Neuronal stem cell (in vitro differentiated cells): Measurements from ENCODE around the gene ATP11B.

Experiments used
- DNase-seq: peaks from one replicate; pipeline ENCODE4 v3.0.0-alpha.2; 2013; ENCODE audit warnings: low spot score
- H2AFZ ChIP-seq: one replicate; pipeline ENCODE4 v1.6.1; 2013; ENCODE audit warnings: mild to moderate bottlenecking, low read length, inconsistent platforms
- H2AK5ac ChIP-seq: 2 replicates; pipeline ENCODE4 v1.6.1; 2013; ENCODE audit warnings: low read depth, mild to moderate bottlenecking, inconsistent platforms, low read length, moderate library complexity, mixed read lengths
- H2BK120ac ChIP-seq: 2 replicates; pipeline ENCODE4 v1.6.1; 2013; ENCODE audit warnings: low read depth, mild to moderate bottlenecking, inconsistent platforms, low read length, moderate library complexity, mixed read lengths
- H2BK12ac ChIP-seq: one replicate; pipeline ENCODE4 v1.6.1; 2013; ENCODE audit warnings: low read length, inconsistent platforms
- H2BK15ac ChIP-seq: 2 replicates; pipeline ENCODE4 v1.6.1; 2013; ENCODE audit warnings: mild to moderate bottlenecking, low read length, inconsistent platforms, mixed read lengths
- H2BK5ac ChIP-seq: one replicate; pipeline ENCODE4 v1.6.1; 2013; ENCODE audit warnings: inconsistent platforms, mild to moderate bottlenecking, low read length, moderate library complexity
- H3K14ac ChIP-seq: one replicate; pipeline ENCODE4 v1.6.1; 2013; ENCODE audit warnings: low read length, inconsistent platforms
- H3K18ac ChIP-seq: 2 replicates; pipeline ENCODE4 v1.6.1; 2013; ENCODE audit warnings: low read length, inconsistent platforms
- H3K23ac ChIP-seq: 2 replicates; pipeline ENCODE4 v1.6.1; 2013; ENCODE audit warnings: low read depth, mild to moderate bottlenecking, mixed read lengths, low read length, inconsistent platforms; ENCODE audit not compliant: poor library complexity
- H3K27ac ChIP-seq: replicated peaks from 3 replicates; pipeline ENCODE4 v1.5.1; 2013; ENCODE audit warnings: low read length, inconsistent platforms
- H3K27me3 ChIP-seq, 3 experiments: 2 replicates each; pipeline ENCODE4 v1.6.1; 2013; ENCODE audit warnings: low read length in 3 of 3, mild to moderate bottlenecking in 2 of 3, inconsistent platforms in 1 of 3, low read depth in 1 of 3, mixed read lengths in 1 of 3, moderate library complexity in 1 of 3; ENCODE audit not compliant: control insufficient read depth in 3 of 3, insufficient read depth in 3 of 3
- H3K36me3 ChIP-seq, 2 donors: replicated peaks in 1 of 2; 2 replicates each; pipeline ENCODE4 v1.6.1; 2013; ENCODE audit warnings: low read length in 2 of 2; ENCODE audit not compliant: control insufficient read depth in 2 of 2, insufficient read depth in 2 of 2
- H3K4ac ChIP-seq: 2 replicates; pipeline ENCODE4 v1.6.1; 2013; ENCODE audit warnings: inconsistent platforms, mild to moderate bottlenecking, low read length, moderate library complexity
- H3K4me1 ChIP-seq, 2 donors: 1 replicate in 1 of 2; 2 replicates in 1 of 2; pipeline ENCODE4 v1.6.1; 2013; ENCODE audit warnings: low read length in 2 of 2, low read depth in 1 of 2; ENCODE audit not compliant: control insufficient read depth in 2 of 2, insufficient read depth in 1 of 2
- H3K4me2 ChIP-seq: one replicate; pipeline ENCODE4 v1.6.1; 2013; ENCODE audit warnings: mild to moderate bottlenecking, low read length, inconsistent platforms; ENCODE audit not compliant: insufficient read depth, poor library complexity, severe bottlenecking
- H3K4me3 ChIP-seq, 2 donors: 2 replicates each; pipeline ENCODE4 v1.5.1; 2013; ENCODE audit warnings: low read length in 2 of 2, mild to moderate bottlenecking in 2 of 2, inconsistent platforms in 1 of 2, moderate library complexity in 1 of 2
- H3K79me1 ChIP-seq: one replicate; pipeline ENCODE4 v1.6.1; 2013; ENCODE audit warnings: low read depth, mild to moderate bottlenecking, inconsistent platforms, low read length, moderate library complexity
- H3K9ac ChIP-seq: one replicate; pipeline ENCODE4 v1.6.1; 2013; ENCODE audit warnings: mild to moderate bottlenecking, low read depth, low read length, inconsistent platforms; ENCODE audit not compliant: poor library complexity
- H3K9me3 ChIP-seq, 2 donors: replicated peaks in 1 of 2; 2 replicates each; pipeline versions ENCODE3 to v1.6.1; 2013; ENCODE audit warnings: low read length in 2 of 2, mild to moderate bottlenecking in 2 of 2, inconsistent platforms in 1 of 2, low read depth in 1 of 2, mixed read lengths in 1 of 2, moderate library complexity in 1 of 2; ENCODE audit not compliant: control insufficient read depth in 2 of 2, insufficient read depth in 1 of 2
- H4K8ac ChIP-seq: one replicate; pipeline ENCODE4 v1.6.1; 2013; ENCODE audit warnings: low read depth, mild to moderate bottlenecking, inconsistent platforms, low read length, moderate library complexity
- H4K91ac ChIP-seq: one replicate; pipeline ENCODE4 v1.6.1; 2013; ENCODE audit warnings: low read length, low read depth, mild to moderate bottlenecking, inconsistent platforms; ENCODE audit not compliant: poor library complexity
- WGBS, 2 donors: extraction: QIAGEN DNeasy Blood & Tissue Kit; methylation state at CpG; one replicate each; pipeline ENCODE4 v1.1.7; 2013; ENCODE audit warnings: missing lambda C conversion rate in 2 of 2, mixed read lengths in 1 of 2; ENCODE audit not compliant: insufficient read length in 2 of 2, insufficient replicate concordance in 1 of 2; ENCODE audit errors: extremely low coverage in 2 of 2; 5-methylcytosine and 5-hydroxymethylcytosine counted together

Gene ATP11B

DNA sequence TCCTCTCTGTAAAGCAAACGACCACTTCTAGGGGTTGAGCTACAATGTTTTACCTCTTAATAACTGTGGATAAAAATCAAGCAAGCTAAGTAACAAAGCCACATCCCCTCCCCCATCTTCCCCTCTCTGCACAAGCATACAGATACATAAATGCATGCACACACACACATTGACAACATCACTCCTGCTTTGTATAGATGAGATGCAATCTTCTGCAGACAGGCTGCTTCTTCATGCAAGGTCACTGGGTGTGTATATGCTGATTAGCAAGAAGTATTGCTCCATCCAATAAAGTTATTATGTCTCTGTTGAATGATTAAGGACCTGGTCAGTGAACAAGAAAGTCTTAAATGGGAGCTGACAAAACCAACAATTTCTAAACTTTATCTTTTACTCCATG, 8.8 kb upstream of the ATP11B start:
- Histone ChIP-seq H3K4me3 (no peak overlapping the region), H2BK15ac (no peak overlapping the region), H3K14ac (no peak overlapping the region), H3K27ac (no peak overlapping the region), H2BK12ac (no peak overlapping the region), H2BK5ac (no peak overlapping the region), H2BK120ac (no peak overlapping the region), H3K4me1 (no peaks in the 10 kb centered on the region), H4K8ac (no peak overlapping the region), H3K9ac (no peak overlapping the region), H3K9me3 (no peaks in the 10 kb centered on the region), H2AFZ (no peak overlapping the region), H3K18ac (no peak overlapping the region), H3K36me3 (no peaks in the 10 kb centered on the region), H3K23ac (no peak overlapping the region), H3K79me1 (no peaks in the 10 kb centered on the region), H3K4ac (no peak overlapping the region), H3K4me2 (no peak overlapping the region), H2AK5ac (no peak overlapping the region), H3K27me3 (peaks cover 0 to 67% (median 0%) of the 10 kb centered on the region in 3 experiments), H4K91ac (no peak overlapping the region)
- no peak for DNase-seq
- WGBS, 2 donors: no CpG with 5 or more reads among the region's 1 CpG

- Histone ChIP-seq H3K4me2 (no peak overlapping the region), H2BK12ac (no peak overlapping the region), H2AK5ac (no peak overlapping the region), H3K27ac (no peak overlapping the region), H2BK15ac (no peak overlapping the region), H4K8ac (no peak overlapping the region), H2AFZ (no peak overlapping the region), H3K4me3 (no peak overlapping the region), H3K9ac (no peak overlapping the region), H2BK120ac (no peak overlapping the region), H3K18ac (no peak overlapping the region), H3K27me3 (peaks cover 0 to 67% (median 0%) of the 10 kb centered on the region in 3 experiments), H3K9me3 (no peaks in the 10 kb centered on the region), H3K4ac (no peak overlapping the region), H4K91ac (no peak overlapping the region), H3K23ac (no peak overlapping the region), H3K79me1 (no peaks in the 10 kb centered on the region), H3K14ac (no peak overlapping the region), H2BK5ac (no peak overlapping the region), H3K4me1 (no peaks in the 10 kb centered on the region), H3K36me3 (no peaks in the 10 kb centered on the region)
- WGBS, 2 donors: no CpG with 5 or more reads among the region's 3 CpGs
- no peak for DNase-seq
These were observed 8.2 kb upstream of the ATP11B start for GRCh38 chr3:182785142-182785541.

- H2BK15ac ChIP-seq: no peak overlapping the region
- no peak overlapping the region for H3K4me2 ChIP-seq
- H3K4me3 ChIP-seq: no peak overlapping the region
These were observed 7.5 kb upstream of the ATP11B start for GRCh38 chr3:182785756-182786155.

DNA sequence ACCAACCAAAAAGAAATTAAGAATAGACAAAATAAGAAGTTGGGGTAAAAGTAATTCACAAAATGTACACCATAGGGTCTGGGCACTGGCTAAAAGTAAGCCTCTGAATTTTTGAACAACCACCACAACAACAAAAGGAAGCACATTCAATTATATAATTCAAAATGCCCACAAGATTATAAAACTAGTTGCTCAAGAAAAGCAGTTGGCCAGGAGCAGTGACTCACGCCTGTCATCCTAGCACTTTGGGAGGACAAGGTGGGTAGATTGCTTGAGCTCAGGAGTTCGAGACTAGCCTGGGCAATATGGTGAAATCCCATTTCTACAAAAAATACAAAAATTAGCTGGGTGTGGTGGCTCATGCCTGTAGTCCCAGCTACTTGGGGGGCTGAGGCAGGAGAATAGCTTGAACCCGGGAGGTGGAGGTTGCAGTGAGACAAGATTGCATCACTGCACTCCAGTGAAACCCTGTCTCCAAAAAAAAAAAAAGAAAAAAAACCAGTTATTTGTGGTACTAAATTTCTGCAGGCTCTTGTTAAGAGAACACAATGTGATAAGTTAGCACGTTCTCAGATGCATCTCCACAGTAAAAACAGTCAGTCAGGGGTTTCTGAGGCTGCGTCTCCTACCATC, 6.6 kb upstream of the ATP11B start:
- no peaks in the 10 kb centered on the region for H3K36me3 ChIP-seq
- peaks cover 0 to 73% (median 0%) of the 10 kb centered on the region in 3 experiments for H3K27me3 ChIP-seq
- no peak overlapping the region for H3K18ac ChIP-seq
- no peak overlapping the region for H2AFZ ChIP-seq
- H3K79me1 ChIP-seq: no peaks in the 10 kb centered on the region
- H3K4me3 ChIP-seq: no peak overlapping the region
- DNase-seq: no peak
- H3K9me3 ChIP-seq: no peaks in the 10 kb centered on the region
- no peak overlapping the region for H2BK15ac ChIP-seq
- H3K27ac ChIP-seq: no peak overlapping the region
- H3K14ac ChIP-seq: no peak overlapping the region
- no peaks in the 10 kb centered on the region for H3K4me1 ChIP-seq
- H3K4ac ChIP-seq: no peak overlapping the region
- no peak overlapping the region for H2BK5ac ChIP-seq
- no peak overlapping the region for H3K9ac ChIP-seq
- H3K4me2 ChIP-seq: no peak overlapping the region
- no peak overlapping the region for H2BK120ac ChIP-seq
- H4K8ac ChIP-seq: no peak overlapping the region
- no CpG with 5 or more reads among the region's 5 CpGs for WGBS, 2 donors
- H2AK5ac ChIP-seq: no peak overlapping the region
- H4K91ac ChIP-seq: no peak overlapping the region
- H3K23ac ChIP-seq: no peak overlapping the region
- H2BK12ac ChIP-seq: no peak overlapping the region

More at GRCh38 chr3:182785756-182786155, 7.5 kb upstream of the ATP11B start:
- no peak overlapping the region for H4K91ac ChIP-seq
- no peak overlapping the region for H2AK5ac ChIP-seq
- no peak overlapping the region for H3K27ac ChIP-seq
- H3K9me3 ChIP-seq: no peaks in the 10 kb centered on the region
- no peak overlapping the region for H3K9ac ChIP-seq
- no peak overlapping the region for H4K8ac ChIP-seq
- no peak overlapping the region for H3K4ac ChIP-seq
- H3K79me1 ChIP-seq: no peaks in the 10 kb centered on the region
- no peak overlapping the region for H3K18ac ChIP-seq
- H3K36me3 ChIP-seq: no peaks in the 10 kb centered on the region
- no peak overlapping the region for H3K23ac ChIP-seq
- peaks cover 0 to 72% (median 0%) of the 10 kb centered on the region in 3 experiments for H3K27me3 ChIP-seq
- no peak for DNase-seq
- no peak overlapping the region for H2AFZ ChIP-seq
- H2BK12ac ChIP-seq: no peak overlapping the region
- H2BK5ac ChIP-seq: no peak overlapping the region
- no peaks in the 10 kb centered on the region for H3K4me1 ChIP-seq
- no peak overlapping the region for H2BK120ac ChIP-seq
- no peak overlapping the region for H3K14ac ChIP-seq
